ENCODE results near the gene ACOX2. TPM values are rescaled to one million over a fixed set of nuclear protein-coding genes. Genes with fewer than 3 reads are reported as not detected.
A peak's percentile ranks its signal among the peaks of the same experiment; 100 is the strongest.

Gene ACOX2
- total RNA-seq, 4 donors from 2014 or later, result 18.6 to 43.1 (median 36.1) TPM

- TF ChIP-seq EP300 (IDR thresholded peaks at IDR 0.05) (no peak), CTCF (IDR thresholded peaks at IDR 0.05) (no peak), POLR2A (IDR thresholded peaks at IDR 0.05) (no peak)
- no peak for DNase-seq (ENCODE audit: low spot score in 2 of 2)
- peaks cover 0 to 19% (median 0%) of the 10 kb centered on the region in 3 donors for H3K36me3 ChIP-seq
- H3K4me1 ChIP-seq, result peaks cover 0 to 37% (median 2%) of the 10 kb centered on the region in 4 donors
- WGBS, 2 donors, result 92 to 95% methylated on average over 5 of the region's 5 CpGs
- H3K9me3 ChIP-seq, result peaks cover 0 to 3% (median 0%) of the 10 kb centered on the region in 4 donors
- no peaks in the 10 kb centered on the region for H3K27me3 ChIP-seq
- H3K27ac ChIP-seq, result peak overlapping the region in 1 of 4 donors; percentile 36
- H3K4me3 ChIP-seq, result no peak overlapping the region
Measured at GRCh38 chr3:58570851-58571250, 33.9 kb upstream of the ACOX2 start.

- Histone ChIP-seq H3K4me3 (no peak overlapping the region), H3K27ac (peak overlapping the region in 1 of 4 donors; percentile 27), H3K4me1 (peaks cover 0 to 22% (median 0%) of the 10 kb centered on the region in 4 donors), H3K36me3 (peaks cover 0 to 27% (median 0%) of the 10 kb centered on the region in 3 donors), H3K27me3 (no peaks in the 10 kb centered on the region), H3K9me3 (peaks cover 0 to 3% (median 0%) of the 10 kb centered on the region in 4 donors)
- TF ChIP-seq EP300 (IDR thresholded peaks at IDR 0.05) (no peak), CTCF (IDR thresholded peaks at IDR 0.05) (no peak), POLR2A (IDR thresholded peaks at IDR 0.05) (no peak)
- 92 to 94% methylated on average over 10 to 11 of the region's 12 CpGs for WGBS, 2 donors
- no peak for DNase-seq (ENCODE audit: low spot score in 2 of 2)
Measured at GRCh38 chr3:58569287-58570001, 32.5 kb upstream of the ACOX2 start.

GRCh38 chr3:58568572-58569286 is 31.7 kb upstream of the ACOX2 start:
- Histone ChIP-seq H3K9me3 (peaks cover 0 to 3% (median 0%) of the 10 kb centered on the region in 4 donors), H3K36me3 (peaks cover 0 to 34% (median 0%) of the 10 kb centered on the region in 3 donors), H3K27me3 (no peaks in the 10 kb centered on the region), H3K27ac (peak overlapping the region in 1 of 4 donors; percentile 27), H3K4me1 (peaks cover 0 to 15% (median 0%) of the 10 kb centered on the region in 4 donors), H3K4me3 (no peak overlapping the region)
- peak; percentile 76 to 94 for DNase-seq (ENCODE audit: low spot score in 2 of 2)
- WGBS, 2 donors, result 23 to 30% methylated on average over 17 of the region's 17 CpGs
- TF ChIP-seq CTCF (IDR thresholded peaks at IDR 0.05) (peak; percentile 87 to 94 (median 91)), POLR2A (IDR thresholded peaks at IDR 0.05) (no peak), EP300 (IDR thresholded peaks at IDR 0.05) (peak in 1 of 2 donors; percentile 57)

GRCh38 chr3:58567251-58567515 is 30.2 kb upstream of the ACOX2 start:
- H3K4me1 ChIP-seq, result peaks cover 0 to 10% (median 0%) of the 10 kb centered on the region in 4 donors
- H3K36me3 ChIP-seq, result peaks cover 0 to 37% (median 0%) of the 10 kb centered on the region in 3 donors
- H3K27me3 ChIP-seq, result no peaks in the 10 kb centered on the region
- H3K27ac ChIP-seq, result no peak overlapping the region
- H3K9me3 ChIP-seq, result peaks cover 0 to 3% (median 0%) of the 10 kb centered on the region in 4 donors
- no peak overlapping the region for H3K4me3 ChIP-seq
- TF ChIP-seq EP300 (IDR thresholded peaks at IDR 0.05) (no peak), CTCF (IDR thresholded peaks at IDR 0.05) (no peak), POLR2A (IDR thresholded peaks at IDR 0.05) (no peak)
- WGBS, 2 donors, result 86 to 90% methylated on average over 7 of the region's 7 CpGs
- DNase-seq (ENCODE audit: low spot score in 2 of 2), result no peak
